OCI-LY7 (cell line): ENCODE data around the gene FBXW11. TPM values are rescaled to one million over a fixed set of nuclear protein-coding genes. Genes with fewer than 3 reads are reported as not detected.

ENCODE experiments used
- BruUV-seq: library from RNA; stranded (reverse); fragments of 400-500 nt; replicated peaks from 2 replicates; lab custom pipeline; 2021; lab: Mats Ljungman, UMichigan
- CTCF ChIA-PET: fragments of 300-600 bp; sonication (Branson Sonifier 250); formaldehyde crosslinking; loops from one replicate; lab custom pipeline; 2022; ENCODE audit warnings: antibody characterized with exemption; ENCODE audit not compliant: unreplicated experiment; lab: Charles Lee
- POLR2A ChIA-PET: fragments of 300-600 bp; sonication (Branson Sonifier 250); formaldehyde crosslinking; loops from one replicate; lab custom pipeline; 2022; ENCODE audit warnings: antibody characterized with exemption; lab: Charles Lee
- DNase-seq: peaks from one replicate; pipeline ENCODE4 v3.0.0-alpha.2; 2015; ENCODE audit warnings: low spot score
- H2AFZ ChIP-seq: fragments of 200-600 bp; sonication (generic), shearing (Covaris generic); 2 replicates; pipeline ENCODE4 v1.6.1; 2014; ENCODE audit warnings: mild to moderate bottlenecking, antibody characterized with exemption, low read length, moderate library complexity
- H3K27ac ChIP-seq: fragments of 200-600 bp; sonication (generic); 2 replicates; pipeline ENCODE4 v1.5.1; 2014; ENCODE audit warnings: mixed run types, low read depth, mild to moderate bottlenecking, moderate library complexity, low read length, inconsistent platforms; ENCODE audit not compliant: poor library complexity, severe bottlenecking
- H3K36me3 ChIP-seq: fragments of 200-600 bp; sonication (generic); 2 replicates; pipeline ENCODE4 v1.6.1; 2014; ENCODE audit warnings: mild to moderate bottlenecking, antibody characterized with exemption, low read length, moderate library complexity, mixed read lengths; ENCODE audit not compliant: insufficient read depth
- H3K4me1 ChIP-seq: fragments of 200-600 bp; sonication (generic); 2 replicates; pipeline ENCODE4 v1.5.1; 2014; ENCODE audit warnings: mild to moderate bottlenecking, low read length; ENCODE audit not compliant: insufficient read depth, poor library complexity, severe bottlenecking
- H3K4me2 ChIP-seq: fragments of 200-600 bp; sonication (generic); 2 replicates; pipeline ENCODE4 v1.6.1; 2014; ENCODE audit warnings: mild to moderate bottlenecking, low read length
- H3K4me3 ChIP-seq: fragments of 200-600 bp; sonication (generic); 2 replicates; pipeline ENCODE4 v1.5.1; 2014; ENCODE audit warnings: mild to moderate bottlenecking, low read depth, low read length; ENCODE audit not compliant: poor library complexity, severe bottlenecking
- H3K79me2 ChIP-seq: fragments of 200-600 bp; sonication (generic); 2 replicates; pipeline ENCODE4 v1.6.1; 2016; ENCODE audit warnings: low read depth, mild to moderate bottlenecking, low read length, moderate library complexity, mixed read lengths; ENCODE audit not compliant: insufficient read depth
- H3K9me2 ChIP-seq: fragments of 200-600 bp; sonication (generic); 2 replicates; pipeline ENCODE4 v1.6.1; 2016; ENCODE audit warnings: mild to moderate bottlenecking, low read length, mixed read lengths; ENCODE audit not compliant: insufficient read depth
- H3K9me3 ChIP-seq: fragments of 200-600 bp; sonication (generic); 2 replicates; pipeline ENCODE4 v1.6.1; 2014; ENCODE audit warnings: mild to moderate bottlenecking, mixed run types, low read length, mixed read lengths
- H4K20me1 ChIP-seq: fragments of 200-600 bp; sonication (generic); 2 replicates; pipeline ENCODE4 v1.6.1; 2014; ENCODE audit warnings: mild to moderate bottlenecking, antibody characterized with exemption, low read length, moderate library complexity, mixed read lengths; ENCODE audit not compliant: insufficient read depth
- CTCF ChIP-seq: fragments of 200-600 bp; sonication (generic); conservative IDR thresholded peaks from 2 replicates; pipeline ENCODE4 v1.5.1; 2014; ENCODE audit warnings: mild to moderate bottlenecking, antibody characterized with exemption, low read length, moderate library complexity, mixed read lengths
- EZH2phosphoT487 ChIP-seq: fragments of 200-600 bp; sonication (generic); IDR thresholded peaks from 2 replicates; pipeline ENCODE4 v1.6.1; 2018; ENCODE audit warnings: low read depth, borderline replicate concordance, mild to moderate bottlenecking, mixed run types, antibody characterized with exemption, low read length, moderate library complexity, mixed read lengths
- intact Hi-C: fragments of 100-400 bp; cut with micrococcal nuclease; formaldehyde crosslinking; loops from one replicate; pipeline ENCODE4 v1.10.0; 2022; ENCODE audit not compliant: unreplicated experiment
- total RNA-seq, 2 experiments: library from RNA; depleted of rRNA in 1 of 2; stranded (reverse); fragments of >200 nt in 1 of 2; shearing (Covaris generic) in 1 of 2; gene quantifications; 2 replicates each; pipeline ENCODE4 v1.2.3, GENCODE V29; 2014 to 2022

Gene FBXW11
- total RNA-seq, 2 experiments from 2014 or later = 33.0 to 51.5 TPM

GRCh38 chr5:171862624-171863023 lies 143.8 kb downstream of the FBXW11 start:
- Histone ChIP-seq H3K9me2 (no peaks in the 10 kb centered on the region), H3K9me3 (no peaks in the 10 kb centered on the region), H4K20me1 (no peaks in the 10 kb centered on the region), H3K4me3 (no peak overlapping the region), H3K4me1 (no peaks in the 10 kb centered on the region), H2AFZ (no peak overlapping the region), H3K27ac (no peak overlapping the region), H3K36me3 (peaks cover 19% of the 10 kb centered on the region; the same call in 1 of the 2 replicates), H3K79me2 (no peaks in the 10 kb centered on the region), H3K4me2 (no peak overlapping the region)
- CTCF ChIA-PET = no interaction called here
- POLR2A ChIA-PET = interaction anchor here (0.7 kb wide), 1 partner anchor 41 kb away, joined by 3 read pairs; no protein-coding TSS in a partner anchor
- no peak for TF ChIP-seq CTCF
- TF ChIP-seq EZH2phosphoT487 = no peak
- no peak for DNase-seq
- intact Hi-C loops = no loop called here
- TSS peak; percentile 32 for BruUV-seq

GRCh38 chr5:171861381-171861780 lies 145.1 kb downstream of the FBXW11 start:
- H3K27ac ChIP-seq = no peak overlapping the region
- ChIA-PET POLR2A (no interaction called here), CTCF (no interaction called here)
- intact Hi-C loops = no loop called here
- H3K36me3 ChIP-seq = peaks cover 12% of the 10 kb centered on the region; the same call in 1 of the 2 replicates
- no peak for DNase-seq
- H3K4me1 ChIP-seq = no peaks in the 10 kb centered on the region
- TF ChIP-seq CTCF (no peak), EZH2phosphoT487 (no peak)
- H3K9me3 ChIP-seq = no peaks in the 10 kb centered on the region
- H2AFZ ChIP-seq = no peak overlapping the region
- H3K9me2 ChIP-seq = no peaks in the 10 kb centered on the region
- H3K4me3 ChIP-seq = no peak overlapping the region
- no TSS peak for BruUV-seq
- no peaks in the 10 kb centered on the region for H3K79me2 ChIP-seq
- no peak overlapping the region for H3K4me2 ChIP-seq
- H4K20me1 ChIP-seq = no peaks in the 10 kb centered on the region

DNA sequence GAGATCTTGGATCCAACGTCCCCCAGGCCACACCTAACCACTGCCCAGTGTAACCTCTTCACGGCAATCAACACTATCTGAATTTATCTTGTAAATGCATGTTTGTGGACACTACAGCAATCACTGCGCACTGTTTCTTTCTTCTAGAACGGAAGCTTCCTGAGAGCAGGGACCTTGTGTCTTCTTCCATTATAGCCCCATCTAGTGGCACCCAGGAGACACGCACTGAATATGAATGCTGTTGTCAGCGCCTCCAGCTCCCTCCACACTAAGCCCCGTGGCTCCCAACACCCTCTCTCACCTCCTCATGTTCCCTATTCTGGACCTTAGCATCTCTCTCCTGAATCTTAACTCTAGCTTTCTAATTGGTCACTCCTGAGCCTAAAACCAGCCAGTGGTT lies 148.1 kb downstream of the FBXW11 start:
- ChIA-PET CTCF (no interaction called here), POLR2A (interaction anchor here (0.7 kb wide), 1 partner anchor 112 kb away, joined by 3 read pairs; no protein-coding TSS in a partner anchor)
- Histone ChIP-seq H4K20me1 (no peaks in the 10 kb centered on the region), H3K4me2 (no peak overlapping the region), H3K9me2 (no peaks in the 10 kb centered on the region), H3K79me2 (no peaks in the 10 kb centered on the region), H3K27ac (no peak overlapping the region), H3K36me3 (peaks cover 9% of the 10 kb centered on the region; the same call in 1 of the 2 replicates), H2AFZ (no peak overlapping the region), H3K4me1 (no peaks in the 10 kb centered on the region), H3K4me3 (no peak overlapping the region), H3K9me3 (no peaks in the 10 kb centered on the region)
- TF ChIP-seq CTCF = peak; percentile 72
- TF ChIP-seq EZH2phosphoT487 = no peak
- intact Hi-C loops = no loop called here
- BruUV-seq = no TSS peak
- peak; percentile 22 for DNase-seq
